HepG2 (cell line): ENCODE data around the gene STARD6. TPM values are rescaled to one million over a fixed set of nuclear protein-coding genes. Genes with fewer than 3 reads are reported as not detected.

Source experiments
- ATAC-seq: fragments of 200-7000 bp; cut with Tn5 transposase; 3 replicates; pipeline ENCODE4 v1.9.1; 2020; ENCODE audit warnings: mild to moderate bottlenecking, moderate library complexity
- BruUV-seq: library from RNA; stranded (reverse); fragments of 400-500 nt; replicated peaks from 2 replicates; lab custom pipeline; 2021; lab: Mats Ljungman, UMichigan
- CTCF ChIA-PET: fragments of 300-600 bp; formaldehyde crosslinking; extraction: SDS; loops from one replicate; lab custom pipeline; 2021; ENCODE audit warnings: low total read pairs, inconsistent platforms, low intra/inter-chr PET ratio; lab: Yijun Ruan, JAX
- POLR2A ChIA-PET: fragments of 350-600 bp; sonication (Branson Sonifier 250); formaldehyde crosslinking; loops from one replicate; lab custom pipeline; 2020; ENCODE audit warnings: antibody characterized with exemption, inconsistent platforms; lab: Yijun Ruan, JAX
- DNase-seq: peaks from one replicate; pipeline ENCODE4 v3.0.0-alpha.2; 2015; ENCODE audit warnings: low spot score
- FAIRE-seq: peaks from 3 replicates; lab custom pipeline; 2011; peaks lifted over from hg19 to GRCh38; lab: Jason Lieb, UNC
- H2AFZ ChIP-seq: one replicate; pipeline ENCODE4 v1.6.1; 2011; ENCODE audit warnings: low read length, inconsistent platforms
- H3K27ac ChIP-seq: fragments of 300-600 bp; 3 replicates; pipeline ENCODE4 v1.8.0; 2011; ENCODE audit warnings: mixed run types, mild to moderate bottlenecking, mixed read lengths, low read length, inconsistent platforms; ENCODE audit not compliant: insufficient read depth; ENCODE audit errors: extremely low read length
- H3K27me3 ChIP-seq, 2 experiments: fragments of 200-600 bp in 1 of 2; 2 replicates in 1 of 2; 3 replicates in 1 of 2; pipeline versions ENCODE4 v1.6.0 to v1.8.0; 2011; ENCODE audit warnings: low read length in 2 of 2, mild to moderate bottlenecking in 2 of 2, moderate library complexity in 2 of 2, inconsistent platforms in 1 of 2; ENCODE audit not compliant: insufficient read depth in 2 of 2, control insufficient read depth in 1 of 2
- H3K36me3 ChIP-seq, 2 experiments: fragments of 200-600 bp in 1 of 2; replicated peaks in 1 of 2; 2 replicates in 1 of 2; 3 replicates in 1 of 2; pipeline versions ENCODE4 v1.5.1 to v1.8.0; 2011; ENCODE audit warnings: low read length in 2 of 2, inconsistent platforms in 1 of 2; ENCODE audit not compliant: insufficient read depth in 2 of 2, control insufficient read depth in 1 of 2
- H3K4me1 ChIP-seq: 2 replicates; pipeline ENCODE4 v1.5.1; 2012; ENCODE audit warnings: low read length, inconsistent platforms; ENCODE audit not compliant: insufficient read depth
- H3K4me2 ChIP-seq: 2 replicates; pipeline ENCODE4 v1.6.0; 2011; ENCODE audit warnings: low read depth, low read length, inconsistent platforms
- H3K4me3 ChIP-seq, 3 experiments: fragments of 200-600 bp in 1 of 3; sonication (generic), shearing (Covaris generic) in 1 of 3; replicated peaks in 1 of 3; 2 replicates each; pipeline ENCODE4 v1.5.1; 2011 to 2016; ENCODE audit warnings: low read length in 3 of 3, inconsistent platforms in 2 of 3, low read depth in 2 of 3, mild to moderate bottlenecking in 2 of 3, control low read depth in 1 of 3, mixed read lengths in 1 of 3; ENCODE audit not compliant: insufficient read depth in 1 of 3
- H3K79me2 ChIP-seq: one replicate; pipeline ENCODE4 v1.6.1; 2011; ENCODE audit warnings: low read length, inconsistent platforms; ENCODE audit not compliant: insufficient read depth
- H3K9ac ChIP-seq: 2 replicates; pipeline ENCODE4 v1.6.0; 2011; ENCODE audit warnings: mild to moderate bottlenecking, low read depth, low read length, inconsistent platforms; ENCODE audit not compliant: insufficient read depth
- H3K9me3 ChIP-seq: 2 replicates; pipeline ENCODE4 v1.5.1; 2012; ENCODE audit warnings: mild to moderate bottlenecking, low read length
- H4K20me1 ChIP-seq: 2 replicates; pipeline ENCODE4 v1.6.0; 2011; ENCODE audit warnings: inconsistent platforms, mild to moderate bottlenecking, low read length, moderate library complexity; ENCODE audit not compliant: insufficient read depth
- AGO2 ChIP-seq: fragments of 200-400 bp; formaldehyde crosslinking; optimal IDR thresholded peaks from 2 replicates; pipeline ENCODE3; 2017; ENCODE audit warnings: mild to moderate bottlenecking, low read depth, low read length, moderate library complexity
- MIXL1 ChIP-seq: IDR thresholded peaks from 2 replicates; pipeline ENCODE4 v1.6.1; 2016
- ONECUT2 ChIP-seq: sonication (generic); formaldehyde crosslinking; IDR thresholded peaks from 2 replicates; pipeline ENCODE4 v1.4.0; 2020; ENCODE audit warnings: missing genetic modification reagents
- PRMT3 ChIP-seq: sonication (generic); formaldehyde crosslinking; IDR thresholded peaks from 2 replicates; pipeline ENCODE4 v1.8.1; 2022; ENCODE audit warnings: low read depth, mild to moderate bottlenecking, moderate library complexity, missing genetic modification reagents, borderline replicate concordance
- RELA ChIP-seq: sonication (generic); formaldehyde crosslinking; IDR thresholded peaks from 2 replicates; pipeline ENCODE4 v1.4.0; 2020; ENCODE audit warnings: missing genetic modification reagents
- SP2 ChIP-seq: sonication (generic); formaldehyde crosslinking; IDR thresholded peaks from 2 replicates; pipeline ENCODE4 v1.5.1; 2020; ENCODE audit warnings: mild to moderate bottlenecking, missing genetic modification reagents
- ZBTB44 ChIP-seq: sonication (generic); formaldehyde crosslinking; IDR thresholded peaks from 2 replicates; pipeline ENCODE4 v1.4.0; 2020; ENCODE audit warnings: missing genetic modification reagents
- ZFP1 ChIP-seq: IDR thresholded peaks from 2 replicates; pipeline ENCODE4 v1.6.1; 2016
- ZNF124 ChIP-seq: sonication (generic); formaldehyde crosslinking; IDR thresholded peaks from 2 replicates; pipeline ENCODE4 v1.4.0; 2020; ENCODE audit warnings: missing genetic modification reagents
- ZNF138 ChIP-seq: sonication (generic); formaldehyde crosslinking; IDR thresholded peaks from 2 replicates; pipeline ENCODE4 v1.5.0; 2020; ENCODE audit warnings: mild to moderate bottlenecking, low read depth, missing genetic modification reagents
- ZNF33B ChIP-seq: sonication (generic); formaldehyde crosslinking; IDR thresholded peaks from 2 replicates; pipeline ENCODE4 v1.5.1; 2020; ENCODE audit warnings: mild to moderate bottlenecking, missing genetic modification reagents
- ZNF546 ChIP-seq: sonication (generic); formaldehyde crosslinking; conservative IDR thresholded peaks from 2 replicates; pipeline ENCODE4 v1.8.1; 2023; ENCODE audit warnings: mild to moderate bottlenecking, missing genetic modification reagents
- ZSCAN25 ChIP-seq: sonication (generic); formaldehyde crosslinking; IDR thresholded peaks from 2 replicates; pipeline ENCODE4 v1.8.0; 2022; ENCODE audit warnings: mild to moderate bottlenecking, missing genetic modification reagents
- WGBS: methylation state at CpG from one replicate; pipeline ENCODE4 v1.1.6; 2017; ENCODE audit warnings: low lambda C conversion rate; 5-methylcytosine and 5-hydroxymethylcytosine counted together
- in situ Hi-C: cut with HindIII; loops from 2 replicates; pipeline ENCODE4 v1.10.0; 2017; ENCODE audit warnings: low pct_unique_long_range_greater_than_20kb; ENCODE audit not compliant: extremely low pct_ligation_motif_present
- intact Hi-C: fragments of 100-400 bp; cut with micrococcal nuclease; formaldehyde crosslinking; loops from one replicate; pipeline ENCODE4 v1.10.0; 2022; ENCODE audit not compliant: unreplicated experiment
- polyA plus RNA-seq, 8 experiments: library from polyadenylated mRNA; depleted of rRNA in 3 of 8; stranded (reverse) in 7 of 8; unstranded in 1 of 8; fragments of >200 nt; fragmentation: Illumina TruSeq in 4 of 8; extraction: Trizol in 4 of 8; gene quantifications; 2 replicates each; pipeline versions ENCODE4 v1.2.1 to v1.2.3, GENCODE V29; 2011 to 2016; ENCODE audit warnings: low read depth in 4 of 8, missing spikeins in 1 of 8, mixed read lengths in 1 of 8; ENCODE audit not compliant: insufficient read depth in 1 of 8
- total RNA-seq, 5 experiments: library from RNA; depleted of rRNA; stranded (reverse); fragments of >200 nt; fragmentation: Illumina TruSeq; extraction: Trizol; gene quantifications; 2 replicates each; pipeline ENCODE4 v1.2.3, GENCODE V29; 2016; ENCODE audit warnings: low read depth in 1 of 5
- TF ChIP-seq, protein P1 (sequence below): sonication (generic); formaldehyde crosslinking; IDR thresholded peaks from 2 replicates; pipeline ENCODE4 v1.5.0; 2020; ENCODE audit warnings: missing genetic modification reagents

Gene STARD6
- total and polyA plus RNA-seq, 2 of the 13 experiments (the other 11 are each of a cell fraction or from before 2014, with no cell fraction given): not detected

GRCh38 chr18:54386043-54386442, 28.4 kb upstream of the STARD6 start:
- BruUV-seq: no TSS peak
- Histone ChIP-seq H3K4me1 (peaks cover 36% of the 10 kb centered on the region), H3K4me2 (no peak overlapping the region), H3K27ac (no peak overlapping the region), H2AFZ (no peak overlapping the region), H3K4me3 (no peak overlapping the region), H3K36me3 (no peaks in the 10 kb centered on the region), H3K9me3 (no peaks in the 10 kb centered on the region), H4K20me1 (no peaks in the 10 kb centered on the region), H3K79me2 (no peaks in the 10 kb centered on the region), H3K9ac (no peak overlapping the region), H3K27me3 (no peaks in the 10 kb centered on the region)
- ATAC-seq (no peak), DNase-seq (no peak), FAIRE-seq (no peak)
- POLR2A ChIA-PET: no interaction called here
- no peak for TF ChIP-seq PRMT3 (CRISPR knock-in tag)
- no peak for TF ChIP-seq ZNF124 (CRISPR knock-in tag)
- TF ChIP-seq, protein P1, sequence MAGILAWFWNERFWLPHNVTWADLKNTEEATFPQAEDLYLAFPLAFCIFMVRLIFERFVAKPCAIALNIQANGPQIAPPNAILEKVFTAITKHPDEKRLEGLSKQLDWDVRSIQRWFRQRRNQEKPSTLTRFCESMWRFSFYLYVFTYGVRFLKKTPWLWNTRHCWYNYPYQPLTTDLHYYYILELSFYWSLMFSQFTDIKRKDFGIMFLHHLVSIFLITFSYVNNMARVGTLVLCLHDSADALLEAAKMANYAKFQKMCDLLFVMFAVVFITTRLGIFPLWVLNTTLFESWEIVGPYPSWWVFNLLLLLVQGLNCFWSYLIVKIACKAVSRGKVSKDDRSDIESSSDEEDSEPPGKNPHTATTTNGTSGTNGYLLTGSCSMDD (CRISPR knock-in tag): no peak
- no peak for TF ChIP-seq ZFP1 (CRISPR knock-in tag)
- TF ChIP-seq MIXL1: no peak
- no peak for TF ChIP-seq ZSCAN25 (CRISPR knock-in tag)
- TF ChIP-seq ZNF138 (CRISPR knock-in tag): no peak
- no peak for TF ChIP-seq ZNF546 (CRISPR knock-in tag)
- no peak for TF ChIP-seq ZNF33B (CRISPR knock-in tag)
- no peak for TF ChIP-seq ZBTB44 (CRISPR knock-in tag)
- TF ChIP-seq RELA (CRISPR knock-in tag): no peak
- TF ChIP-seq ONECUT2: no peak
- TF ChIP-seq AGO2: no peak
- TF ChIP-seq SP2 (CRISPR knock-in tag): no peak
- in situ Hi-C loops (no loop called here), intact Hi-C loops (loop anchor here (10.0 kb wide), 1 partner anchor 569 kb away; the partner anchor contains the start of gene CCDC68)
- CTCF ChIA-PET: no interaction called here
- WGBS: 84% methylated on average over 4 of the region's 4 CpGs
